Subcutaneous adipose tissue (tissue), 4 donors: Measurements from ENCODE around the gene PVR. TPM values are rescaled to one million over a fixed set of nuclear protein-coding genes. Genes with fewer than 3 reads are reported as not detected.

Experiments
- total RNA-seq, 4 donors: library from RNA; depleted of rRNA; stranded (reverse); fragments of >200 nt; gene quantifications; one replicate each; pipeline ENCODE4 v1.1.0, GENCODE V29; 2016
- TF ChIP-seq, protein P1 (sequence below): fragments of 450-650 bp; IDR thresholded peaks from one replicate; pipeline ENCODE4 v1.5.1; 2016; ENCODE audit warnings: low read depth, mild to moderate bottlenecking, control low read depth, antibody characterized with exemption, moderate library complexity

PVR gene
- total RNA-seq, 4 donors from 2014 or later = 9.5 to 15.0 (median 10.4) TPM

DNA sequence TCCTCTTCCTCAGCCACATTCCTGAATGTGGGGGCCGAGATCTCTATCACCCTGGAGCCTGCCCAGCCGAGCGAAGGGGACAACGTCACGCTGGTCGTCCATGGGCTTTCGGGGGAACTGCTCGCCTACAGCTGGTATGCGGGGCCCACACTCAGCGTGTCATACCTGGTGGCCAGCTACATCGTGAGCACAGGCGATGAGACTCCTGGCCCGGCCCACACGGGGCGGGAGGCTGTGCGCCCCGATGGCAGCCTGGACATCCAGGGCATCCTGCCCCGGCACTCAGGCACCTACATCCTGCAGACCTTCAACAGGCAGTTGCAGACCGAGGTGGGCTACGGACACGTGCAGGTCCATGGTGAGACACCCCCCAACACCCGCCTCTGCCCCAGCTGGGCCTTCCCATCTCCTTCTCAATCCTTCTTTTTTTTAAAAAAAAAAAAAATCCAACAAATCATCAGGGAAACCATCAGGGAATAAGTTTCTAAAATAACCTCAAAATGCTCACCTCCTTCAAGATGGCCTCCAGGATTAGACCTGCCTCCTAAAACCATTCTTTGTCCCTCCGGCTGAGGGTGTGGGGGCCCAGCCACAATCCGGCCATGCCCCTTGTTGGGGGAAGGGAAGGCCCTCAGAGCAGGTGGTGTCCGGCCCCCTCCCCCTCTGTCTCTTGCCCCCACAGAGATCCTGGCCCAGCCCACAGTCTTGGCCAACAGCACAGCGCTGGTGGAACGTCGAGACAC lies 59.8 kb downstream of the PVR start:
- TF ChIP-seq, protein P1, sequence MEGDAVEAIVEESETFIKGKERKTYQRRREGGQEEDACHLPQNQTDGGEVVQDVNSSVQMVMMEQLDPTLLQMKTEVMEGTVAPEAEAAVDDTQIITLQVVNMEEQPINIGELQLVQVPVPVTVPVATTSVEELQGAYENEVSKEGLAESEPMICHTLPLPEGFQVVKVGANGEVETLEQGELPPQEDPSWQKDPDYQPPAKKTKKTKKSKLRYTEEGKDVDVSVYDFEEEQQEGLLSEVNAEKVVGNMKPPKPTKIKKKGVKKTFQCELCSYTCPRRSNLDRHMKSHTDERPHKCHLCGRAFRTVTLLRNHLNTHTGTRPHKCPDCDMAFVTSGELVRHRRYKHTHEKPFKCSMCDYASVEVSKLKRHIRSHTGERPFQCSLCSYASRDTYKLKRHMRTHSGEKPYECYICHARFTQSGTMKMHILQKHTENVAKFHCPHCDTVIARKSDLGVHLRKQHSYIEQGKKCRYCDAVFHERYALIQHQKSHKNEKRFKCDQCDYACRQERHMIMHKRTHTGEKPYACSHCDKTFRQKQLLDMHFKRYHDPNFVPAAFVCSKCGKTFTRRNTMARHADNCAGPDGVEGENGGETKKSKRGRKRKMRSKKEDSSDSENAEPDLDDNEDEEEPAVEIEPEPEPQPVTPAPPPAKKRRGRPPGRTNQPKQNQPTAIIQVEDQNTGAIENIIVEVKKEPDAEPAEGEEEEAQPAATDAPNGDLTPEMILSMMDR = no peak

- TF ChIP-seq, protein P1 = no peak
These were observed 61.3 kb downstream of the PVR start for GRCh38 chr19:44704982-44705381.

DNA sequence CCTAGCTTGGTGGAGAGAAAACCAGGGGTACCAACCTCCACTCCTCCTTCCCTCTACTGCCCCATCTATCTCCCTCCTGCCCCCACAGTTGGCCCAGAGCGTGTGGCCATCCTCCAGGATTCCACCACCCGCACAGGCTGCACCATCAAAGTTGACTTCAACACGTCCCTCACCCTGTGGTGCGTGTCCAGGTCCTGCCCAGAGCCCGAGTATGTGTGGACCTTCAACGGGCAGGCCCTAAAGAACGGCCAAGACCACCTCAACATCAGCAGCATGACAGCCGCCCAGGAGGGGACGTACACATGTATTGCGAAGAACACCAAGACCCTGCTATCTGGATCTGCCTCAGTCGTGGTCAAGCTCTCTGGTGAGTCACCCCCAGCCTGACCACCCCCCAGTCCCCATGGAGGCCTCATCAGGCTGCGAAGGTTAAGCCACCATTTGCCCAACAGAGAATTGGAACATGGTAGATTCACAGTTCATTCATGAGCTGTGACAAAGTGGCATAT lies 61.8 kb downstream of the PVR start:
- TF ChIP-seq, protein P1 = no peak

DNA sequence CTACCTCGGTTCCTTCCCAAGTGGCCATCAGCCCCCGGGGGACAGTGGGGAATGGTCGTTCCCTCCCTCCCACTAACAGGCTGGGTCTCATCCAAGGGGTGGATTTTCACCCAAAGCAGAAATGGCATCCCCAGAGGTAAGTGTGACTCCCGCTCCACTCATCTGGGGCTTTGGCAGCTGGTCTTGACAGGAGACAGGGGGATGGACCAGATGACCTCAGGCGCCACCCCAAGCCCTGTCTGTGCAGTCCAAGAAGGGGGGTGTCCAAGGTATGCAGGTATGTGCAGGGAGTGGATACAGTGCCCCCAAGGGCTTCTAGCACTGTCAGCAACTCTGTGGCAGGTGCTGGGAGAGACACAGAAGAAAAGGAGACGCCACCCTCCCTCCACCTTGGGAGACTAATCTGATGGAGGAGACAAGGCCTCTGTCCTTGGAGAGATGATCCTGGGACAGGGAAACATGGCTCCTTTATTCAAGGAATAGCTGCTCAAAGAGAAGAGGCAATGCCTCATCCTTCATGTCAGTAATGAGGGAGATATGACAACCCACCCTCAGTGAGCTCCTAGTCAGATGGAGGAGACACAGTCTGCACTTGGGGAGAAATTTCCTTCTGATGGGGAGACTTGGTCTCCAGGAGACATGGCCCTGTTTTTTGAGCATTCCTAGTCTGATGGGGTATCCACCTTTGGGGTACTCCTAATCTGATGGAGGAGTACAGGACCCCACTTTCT lies 63.0 kb downstream of the PVR start:
- TF ChIP-seq, protein P1 = no peak

GRCh38 chr19:44707794-44708193 lies 64.1 kb downstream of the PVR start:
- TF ChIP-seq, protein P1 = no peak

- TF ChIP-seq, protein P1 = no peak
These were observed 65.2 kb downstream of the PVR start for GRCh38 chr19:44708940-44709339.

DNA sequence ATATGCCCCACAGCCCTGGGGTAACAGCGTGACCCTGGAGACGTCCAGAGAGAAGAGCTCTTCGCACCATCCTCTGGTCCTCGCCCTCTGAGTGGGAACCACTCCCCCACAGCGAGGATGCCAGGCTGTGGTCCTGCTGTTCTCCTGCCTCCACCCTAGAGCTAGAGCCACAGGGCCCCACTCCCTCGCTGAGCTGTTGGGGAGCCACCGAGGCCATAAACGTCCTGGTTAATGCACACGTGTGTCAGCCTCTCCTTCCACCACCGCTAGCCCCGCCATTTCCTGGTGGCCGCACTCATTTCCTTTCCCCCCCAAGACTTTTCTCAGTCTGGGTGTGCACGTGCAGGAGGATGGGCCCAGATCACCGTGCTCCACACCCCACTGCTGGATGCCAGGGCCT lies 66.8 kb downstream of the PVR start:
- TF ChIP-seq, protein P1 = no peak
